Natural killer cell (primary cell): ENCODE results near the gene PCDHA6. TPM values are rescaled to one million over a fixed set of nuclear protein-coding genes. Genes with fewer than 3 reads are reported as not detected.

ENCODE experiments used
- ATAC-seq, 3 donors: fragments of 150-1000 bp in 2 of 3; fragments of 200-7000 bp in 1 of 3; cut with Tn5 transposase; 1 replicate in 1 of 3; 2 replicates in 2 of 3; pipeline ENCODE4 v1.10.0; 2021; ENCODE audit warnings: mild to moderate bottlenecking in 2 of 3, moderate library complexity in 2 of 3
- DNase-seq, 2 donors: peaks; one replicate each; pipeline versions ENCODE4 v3.0.0 to v3.0.0-alpha.2; 2013 to 2021; ENCODE audit warnings: mixed read lengths in 1 of 2
- H3K27ac ChIP-seq: one replicate; pipeline ENCODE4 v1.5.1; 2013; ENCODE audit warnings: mild to moderate bottlenecking, low read length
- H3K27me3 ChIP-seq: one replicate; pipeline ENCODE4 v1.6.1; 2013; ENCODE audit warnings: low read length; ENCODE audit not compliant: control insufficient read depth, insufficient read depth
- H3K36me3 ChIP-seq: one replicate; pipeline ENCODE4 v1.6.1; 2013; ENCODE audit warnings: low read length; ENCODE audit not compliant: control insufficient read depth, insufficient read depth
- H3K4me1 ChIP-seq: one replicate; pipeline ENCODE4 v1.6.1; 2013; ENCODE audit warnings: low read length; ENCODE audit not compliant: control insufficient read depth, insufficient read depth
- H3K4me3 ChIP-seq: one replicate; pipeline ENCODE4 v1.5.1; 2013; ENCODE audit warnings: low read length
- H3K9me3 ChIP-seq: one replicate; pipeline ENCODE4 v1.6.1; 2013; ENCODE audit warnings: low read length; ENCODE audit not compliant: control insufficient read depth, insufficient read depth
- H3K27ac Mint-ChIP-seq, 2 donors: one replicate each; pipeline ENCODE4 v1.8.0; 2022; ENCODE audit warnings: mild to moderate bottlenecking in 2 of 2, mixed read lengths in 2 of 2, moderate library complexity in 1 of 2
- H3K27me3 Mint-ChIP-seq, 2 donors: one replicate each; pipeline ENCODE4 v1.8.0; 2022; ENCODE audit warnings: low read depth in 2 of 2, mixed read lengths in 2 of 2
- H3K36me3 Mint-ChIP-seq: one replicate; pipeline ENCODE4 v1.8.0; 2022; ENCODE audit warnings: mixed read lengths
- H3K4me1 Mint-ChIP-seq, 2 donors: one replicate each; pipeline ENCODE4 v1.8.0; 2022; ENCODE audit warnings: mixed read lengths in 2 of 2
- H3K4me3 Mint-ChIP-seq: one replicate; pipeline ENCODE4 v1.8.0; 2022; ENCODE audit warnings: mild to moderate bottlenecking, moderate library complexity, mixed read lengths
- H3K9me3 Mint-ChIP-seq, 2 donors: one replicate each; pipeline ENCODE4 v1.8.0; 2022; ENCODE audit warnings: mixed read lengths in 2 of 2
- whole genome bisulfite sequencing: methylation state at CpG from one replicate; pipeline ENCODE4 v1.1.7; 2013; ENCODE audit warnings: missing lambda C conversion rate; ENCODE audit not compliant: insufficient coverage; 5-methylcytosine and 5-hydroxymethylcytosine counted together
- intact Hi-C: fragments of 100-400 bp; cut with micrococcal nuclease; formaldehyde crosslinking; loops from one replicate; pipeline ENCODE4 v1.14.2; 2022
- total RNA-seq, 4 donors: library from RNA; stranded (reverse); fragments of 120-200 nt in 1 of 4; gene quantifications; one replicate each; pipeline versions ENCODE4 v1.2.3 to v1.2.4, GENCODE V29; 2013 to 2022
- TF ChIP-seq, protein P1 (sequence below): fragments of 200-600 bp; IDR thresholded peaks from one replicate; pipeline ENCODE4 v1.8.0; 2022; ENCODE audit warnings: antibody characterized with exemption

Gene PCDHA6
- total RNA-seq, 3 donors from 2014 or later (not counting 1 experiment from before 2014, with no cell fraction given): not detected

DNA sequence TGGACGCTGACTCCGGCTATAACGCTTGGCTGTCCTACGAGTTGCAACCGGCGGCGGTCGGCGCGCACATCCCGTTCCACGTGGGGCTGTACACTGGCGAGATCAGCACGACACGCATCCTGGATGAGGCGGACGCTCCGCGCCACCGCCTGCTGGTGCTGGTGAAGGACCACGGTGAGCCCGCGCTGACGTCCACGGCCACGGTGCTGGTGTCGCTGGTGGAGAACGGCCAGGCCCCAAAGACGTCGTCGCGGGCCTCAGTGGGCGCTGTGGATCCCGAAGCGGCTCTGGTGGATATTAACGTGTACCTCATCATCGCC, 49.5 kb downstream of the PCDHA6 start:
- ATAC-seq: no peak
- TF ChIP-seq, protein P1, sequence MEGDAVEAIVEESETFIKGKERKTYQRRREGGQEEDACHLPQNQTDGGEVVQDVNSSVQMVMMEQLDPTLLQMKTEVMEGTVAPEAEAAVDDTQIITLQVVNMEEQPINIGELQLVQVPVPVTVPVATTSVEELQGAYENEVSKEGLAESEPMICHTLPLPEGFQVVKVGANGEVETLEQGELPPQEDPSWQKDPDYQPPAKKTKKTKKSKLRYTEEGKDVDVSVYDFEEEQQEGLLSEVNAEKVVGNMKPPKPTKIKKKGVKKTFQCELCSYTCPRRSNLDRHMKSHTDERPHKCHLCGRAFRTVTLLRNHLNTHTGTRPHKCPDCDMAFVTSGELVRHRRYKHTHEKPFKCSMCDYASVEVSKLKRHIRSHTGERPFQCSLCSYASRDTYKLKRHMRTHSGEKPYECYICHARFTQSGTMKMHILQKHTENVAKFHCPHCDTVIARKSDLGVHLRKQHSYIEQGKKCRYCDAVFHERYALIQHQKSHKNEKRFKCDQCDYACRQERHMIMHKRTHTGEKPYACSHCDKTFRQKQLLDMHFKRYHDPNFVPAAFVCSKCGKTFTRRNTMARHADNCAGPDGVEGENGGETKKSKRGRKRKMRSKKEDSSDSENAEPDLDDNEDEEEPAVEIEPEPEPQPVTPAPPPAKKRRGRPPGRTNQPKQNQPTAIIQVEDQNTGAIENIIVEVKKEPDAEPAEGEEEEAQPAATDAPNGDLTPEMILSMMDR: no peak
- DNase-seq: no peak
- H3K4me3 Mint-ChIP-seq: no peak overlapping the region
- Histone ChIP-seq H3K27ac (no peak overlapping the region), H3K4me3 (no peak overlapping the region), H3K9me3 (peaks cover 17% of the 10 kb centered on the region), H3K36me3 (no peaks in the 10 kb centered on the region), H3K4me1 (no peaks in the 10 kb centered on the region), H3K27me3 (peaks cover 6% of the 10 kb centered on the region)
- intact Hi-C loops: no loop called here
- peaks cover 8 to 16% of the 10 kb centered on the region in 2 donors for H3K9me3 Mint-ChIP-seq
- no peak overlapping the region for H3K27ac Mint-ChIP-seq
- H3K4me1 Mint-ChIP-seq: no peaks in the 10 kb centered on the region
- peaks cover 6% of the 10 kb centered on the region in 2 donors for H3K27me3 Mint-ChIP-seq
- H3K36me3 Mint-ChIP-seq: no peaks in the 10 kb centered on the region
- WGBS: 48% methylated on average over 37 of the region's 37 CpGs

Other genes starting within 250 kb of the PCDHA6 start
- 10 to 100 TPM in 1 of 3 donors, 1 to 10 TPM in 2; 1.4 to 15.9 (median 7.0) TPM for gene CD14, start 194.8 kb upstream of the PCDHA6 start, total RNA-seq
- 10 to 100 TPM; 17.9 to 19.5 (median 18.8) TPM for gene TMCO6, start 188.5 kb upstream of the PCDHA6 start, total RNA-seq
- gene NDUFA2, start 180.3 kb upstream of the PCDHA6 start, total RNA-seq: 10 to 100 TPM; 41.0 to 48.3 (median 42.8) TPM
- gene IK, start 180.1 kb upstream of the PCDHA6 start, total RNA-seq: 100 to 1,000 TPM; 144 to 204 (median 148) TPM
- 10 to 100 TPM; 42.3 to 45.1 (median 43.3) TPM for gene WDR55, start 163.1 kb upstream of the PCDHA6 start, total RNA-seq
- gene DND1, start 154.4 kb upstream of the PCDHA6 start, total RNA-seq: 1 to 10 TPM in 2 of 3 donors, under 1 TPM in 1; 0.90 to 1.1 (median 1.1) TPM
- gene HARS1, start 136.6 kb upstream of the PCDHA6 start, total RNA-seq: 10 to 100 TPM; 62.4 to 73.8 (median 68.3) TPM
- 10 to 100 TPM; 42.5 to 48.4 (median 45.6) TPM for gene HARS2, start 136.5 kb upstream of the PCDHA6 start, total RNA-seq
- gene ZMAT2, start 127.5 kb upstream of the PCDHA6 start, total RNA-seq: 10 to 100 TPM; 47.0 to 50.4 (median 49.5) TPM
- gene PCDHA1, start 41.8 kb upstream of the PCDHA6 start, total RNA-seq: not detected
- gene PCDHA2, start 33.1 kb upstream of the PCDHA6 start, total RNA-seq: not detected
- not detected for gene PCDHA3, start 26.9 kb upstream of the PCDHA6 start, total RNA-seq
- not detected for gene PCDHA4, start 20.9 kb upstream of the PCDHA6 start, total RNA-seq
- gene PCDHA5, start 6.3 kb upstream of the PCDHA6 start, total RNA-seq: not detected
- not detected for gene PCDHA7, start 6.3 kb downstream of the PCDHA6 start, total RNA-seq
- gene PCDHA8, start 13.2 kb downstream of the PCDHA6 start, total RNA-seq: not detected
- gene PCDHA9, start 20.4 kb downstream of the PCDHA6 start, total RNA-seq: not detected
- gene PCDHA10, start 27.9 kb downstream of the PCDHA6 start, total RNA-seq: not detected
- gene PCDHA11, start 41.0 kb downstream of the PCDHA6 start, total RNA-seq: not detected
- not detected for gene PCDHA12, start 47.3 kb downstream of the PCDHA6 start, total RNA-seq
- not detected for gene PCDHA13, start 54.2 kb downstream of the PCDHA6 start, total RNA-seq
- not detected for gene PCDHAC1, start 98.3 kb downstream of the PCDHA6 start, total RNA-seq
- gene PCDHAC2, start 138.5 kb downstream of the PCDHA6 start, total RNA-seq: not detected
- gene PCDHB1, start 223.4 kb downstream of the PCDHA6 start, total RNA-seq: not detected